Hematopoietic multipotent progenitor cell (in vitro differentiated cells): ENCODE data around the gene LYVE1. TPM values are rescaled to one million over a fixed set of nuclear protein-coding genes. Genes with fewer than 3 reads are reported as not detected.

ENCODE experiments used
- DNase-seq, 3 donors: peaks; one replicate each; pipeline ENCODE4 v3.0.0-alpha.2; 2011 to 2015; ENCODE audit warnings: low read depth in 2 of 3, low spot score in 2 of 3
- total RNA-seq: library from RNA; depleted of rRNA; stranded (reverse); fragments of >200 nt; gene quantifications from one replicate; pipeline ENCODE4 v1.2.3, GENCODE V29; 2012

Gene LYVE1
- total RNA-seq, 1 donor, result not detected

- DNase-seq, result no peak
These were observed 25.9 kb upstream of the LYVE1 start for GRCh38 chr11:10594407-10594806.

GRCh38 chr11:10592331-10592730 is 23.9 kb upstream of the LYVE1 start:
- DNase-seq, result no peak

- DNase-seq, result no peak
These were observed 23.3 kb upstream of the LYVE1 start for GRCh38 chr11:10591741-10592140.

- DNase-seq, result no peak
These were observed 21.9 kb upstream of the LYVE1 start for GRCh38 chr11:10590218-10590915.

GRCh38 chr11:10588904-10589303 is 20.4 kb upstream of the LYVE1 start:
- DNase-seq, result peak in 1 of 3 donors; percentile 40

- no peak for DNase-seq
These were observed 19.5 kb upstream of the LYVE1 start for GRCh38 chr11:10587995-10588394.

GRCh38 chr11:10587388-10587787 is 18.9 kb upstream of the LYVE1 start:
- DNase-seq, result no peak

- DNase-seq, result peak in 1 of 3 donors; percentile 49
These were observed 15.6 kb upstream of the LYVE1 start for GRCh38 chr11:10584071-10584501.

GRCh38 chr11:10581481-10582019 is 13.1 kb upstream of the LYVE1 start:
- DNase-seq, result peak in 2 of 3 donors; percentile 74

GRCh38 chr11:10580623-10581022 is 12.2 kb upstream of the LYVE1 start:
- DNase-seq, result no peak

- DNase-seq, result no peak
These were observed 11.2 kb upstream of the LYVE1 start for GRCh38 chr11:10579700-10580099.

- DNase-seq, result no peak
These were observed 7.6 kb upstream of the LYVE1 start for GRCh38 chr11:10576035-10576398.

- DNase-seq, result no peak
These were observed 7.0 kb upstream of the LYVE1 start for GRCh38 chr11:10575346-10576034.

- DNase-seq, result no peak
These were observed 5.1 kb upstream of the LYVE1 start for GRCh38 chr11:10573556-10573955.

- DNase-seq, result no peak
These were observed 4.6 kb upstream of the LYVE1 start for GRCh38 chr11:10573028-10573427.

GRCh38 chr11:10572533-10572932 is 4.1 kb upstream of the LYVE1 start:
- no peak for DNase-seq

GRCh38 chr11:10567446-10567845 is 1.0 kb downstream of the LYVE1 start:
- DNase-seq, result no peak

GRCh38 chr11:10566257-10566957 is 2.1 kb downstream of the LYVE1 start:
- no peak for DNase-seq

GRCh38 chr11:10565493-10565892 is 3.0 kb downstream of the LYVE1 start:
- no peak for DNase-seq

- peak in 2 of 3 donors; percentile 41 to 60 for DNase-seq
These were observed 3.7 kb downstream of the LYVE1 start for GRCh38 chr11:10564696-10565318.

- no peak for DNase-seq
These were observed 4.4 kb downstream of the LYVE1 start for GRCh38 chr11:10564030-10564429.
